Epithelial cell of esophagus (primary cell): ENCODE results near the gene RABAC1.

Experiments used
- DNase-seq: peaks from one replicate; pipeline ENCODE4 v3.0.0; 2010; ENCODE audit warnings: low read depth
- H3K4me3 ChIP-seq: 2 replicates; pipeline ENCODE4 v1.5.1; 2011; ENCODE audit warnings: mild to moderate bottlenecking, low read length, control low read depth
- CTCF ChIP-seq: IDR thresholded peaks from 2 replicates; pipeline ENCODE4 v1.5.1; 2011; ENCODE audit warnings: low read depth, mild to moderate bottlenecking, low read length, control low read depth, inconsistent platforms; ENCODE audit not compliant: insufficient read depth; ENCODE audit errors: missing control alignments

Gene RABAC1

GRCh38 chr19:41998246-41999020 lies 39.3 kb upstream of the RABAC1 start:
- TF ChIP-seq CTCF: peak; percentile 58
- no peak overlapping the region for H3K4me3 ChIP-seq
- DNase-seq: peak; percentile 58

GRCh38 chr19:41997851-41998229 lies 38.7 kb upstream of the RABAC1 start:
- no peak for DNase-seq
- TF ChIP-seq CTCF: no peak
- H3K4me3 ChIP-seq: no peak overlapping the region

- TF ChIP-seq CTCF: no peak
- H3K4me3 ChIP-seq: no peak overlapping the region
- peak; percentile 54 for DNase-seq
Observed at GRCh38 chr19:41997121-41997850, 38.2 kb upstream of the RABAC1 start.

GRCh38 chr19:41995959-41996797 lies 37.1 kb upstream of the RABAC1 start:
- no peak overlapping the region for H3K4me3 ChIP-seq
- no peak for DNase-seq
- no peak for TF ChIP-seq CTCF

- no peak overlapping the region for H3K4me3 ChIP-seq
- no peak for TF ChIP-seq CTCF
- no peak for DNase-seq
Observed at GRCh38 chr19:41994994-41995958, 36.2 kb upstream of the RABAC1 start.

GRCh38 chr19:41994521-41994971 lies 35.4 kb upstream of the RABAC1 start:
- DNase-seq: no peak
- H3K4me3 ChIP-seq: no peak overlapping the region
- no peak for TF ChIP-seq CTCF
